ENCODE results near the gene FZD1.

Gene FZD1

GRCh38 chr7:91247500-91247899, 16.7 kb upstream of the FZD1 start:
- H3K27ac ChIP-seq (ENCODE audit: poor library complexity, severe bottlenecking): no peak overlapping the region
- ATAC-seq (ENCODE audit: low read depth): no peak
- no peaks in the 10 kb centered on the region for H3K36me3 ChIP-seq (ENCODE audit: low read depth)
- no peaks in the 10 kb centered on the region for H3K27me3 ChIP-seq (ENCODE audit: insufficient read depth, poor library complexity, severe bottlenecking)
- H3K9me3 ChIP-seq (ENCODE audit: severe bottlenecking): no peaks in the 10 kb centered on the region
- no peak overlapping the region for H3K4me3 ChIP-seq (ENCODE audit: severe bottlenecking)
- H3K4me1 ChIP-seq (ENCODE audit: insufficient read depth, poor library complexity, severe bottlenecking): peaks cover 19% of the 10 kb centered on the region
- TF ChIP-seq CTCF (IDR thresholded peaks at IDR 0.05; ENCODE audit: poor library complexity, severe bottlenecking): no peak
- no peak for DNase-seq (ENCODE audit: low spot score)

- Histone ChIP-seq H3K27me3 (ENCODE audit: insufficient read depth, poor library complexity, severe bottlenecking) (no peaks in the 10 kb centered on the region), H3K9me3 (ENCODE audit: severe bottlenecking) (no peaks in the 10 kb centered on the region), H3K27ac (ENCODE audit: poor library complexity, severe bottlenecking) (peak overlapping the region; percentile 48), H3K4me1 (ENCODE audit: insufficient read depth, poor library complexity, severe bottlenecking) (peaks cover 16% of the 10 kb centered on the region), H3K4me3 (ENCODE audit: severe bottlenecking) (no peak overlapping the region), H3K36me3 (ENCODE audit: low read depth) (no peaks in the 10 kb centered on the region)
- TF ChIP-seq CTCF (IDR thresholded peaks at IDR 0.05; ENCODE audit: poor library complexity, severe bottlenecking): no peak
- DNase-seq (ENCODE audit: low spot score) (no peak), ATAC-seq (ENCODE audit: low read depth) (peak; percentile 35)
These were observed 15.2 kb upstream of the FZD1 start for GRCh38 chr7:91248996-91249395.

- Histone ChIP-seq H3K27ac (ENCODE audit: poor library complexity, severe bottlenecking) (peak overlapping the region; percentile 48), H3K4me1 (ENCODE audit: insufficient read depth, poor library complexity, severe bottlenecking) (peaks cover 16% of the 10 kb centered on the region), H3K9me3 (ENCODE audit: severe bottlenecking) (peaks cover 4% of the 10 kb centered on the region), H3K4me3 (ENCODE audit: severe bottlenecking) (no peak overlapping the region), H3K27me3 (ENCODE audit: insufficient read depth, poor library complexity, severe bottlenecking) (no peaks in the 10 kb centered on the region), H3K36me3 (ENCODE audit: low read depth) (no peaks in the 10 kb centered on the region)
- DNase-seq (ENCODE audit: low spot score) (no peak), ATAC-seq (ENCODE audit: low read depth) (peak; percentile 95)
- TF ChIP-seq CTCF (IDR thresholded peaks at IDR 0.05; ENCODE audit: poor library complexity, severe bottlenecking): no peak
These were observed 14.6 kb upstream of the FZD1 start for GRCh38 chr7:91249506-91250233.

GRCh38 chr7:91250706-91251105, 13.5 kb upstream of the FZD1 start:
- no peak for TF ChIP-seq CTCF (IDR thresholded peaks at IDR 0.05; ENCODE audit: poor library complexity, severe bottlenecking)
- no peak for DNase-seq (ENCODE audit: low spot score)
- ATAC-seq (ENCODE audit: low read depth): no peak
- Histone ChIP-seq H3K4me1 (ENCODE audit: insufficient read depth, poor library complexity, severe bottlenecking) (peaks cover 16% of the 10 kb centered on the region), H3K27me3 (ENCODE audit: insufficient read depth, poor library complexity, severe bottlenecking) (no peaks in the 10 kb centered on the region), H3K9me3 (ENCODE audit: severe bottlenecking) (peaks cover 4% of the 10 kb centered on the region), H3K27ac (ENCODE audit: poor library complexity, severe bottlenecking) (no peak overlapping the region), H3K4me3 (ENCODE audit: severe bottlenecking) (no peak overlapping the region), H3K36me3 (ENCODE audit: low read depth) (no peaks in the 10 kb centered on the region)

- ATAC-seq (ENCODE audit: low read depth) (no peak), DNase-seq (ENCODE audit: low spot score) (no peak)
- Histone ChIP-seq H3K27ac (ENCODE audit: poor library complexity, severe bottlenecking) (no peak overlapping the region), H3K36me3 (ENCODE audit: low read depth) (no peaks in the 10 kb centered on the region), H3K27me3 (ENCODE audit: insufficient read depth, poor library complexity, severe bottlenecking) (no peaks in the 10 kb centered on the region), H3K9me3 (ENCODE audit: severe bottlenecking) (peaks cover 4% of the 10 kb centered on the region), H3K4me1 (ENCODE audit: insufficient read depth, poor library complexity, severe bottlenecking) (peaks cover 16% of the 10 kb centered on the region), H3K4me3 (ENCODE audit: severe bottlenecking) (no peak overlapping the region)
- no peak for TF ChIP-seq CTCF (IDR thresholded peaks at IDR 0.05; ENCODE audit: poor library complexity, severe bottlenecking)
These were observed 12.4 kb upstream of the FZD1 start for GRCh38 chr7:91251877-91252276.
